Measurements from ENCODE around the gene GRK2.

GRCh38 chr11:67256477-67257135 is 9.7 kb upstream of the GRK2 start:
- TF ChIP-seq CTCF (IDR thresholded peaks at IDR 0.05; ENCODE audit: low read depth, low read length) (no peak), EZH2phosphoT487 (IDR thresholded peaks at IDR 0.05; ENCODE audit: low read depth) (no peak)
